Transverse colon (tissue), 4 donors: ENCODE data around the gene PCDH7. TPM values are rescaled to one million over a fixed set of nuclear protein-coding genes. Genes with fewer than 3 reads are reported as not detected.

ENCODE experiments used
- DNase-seq: peaks from one replicate; pipeline ENCODE4 v3.0.0-alpha.2; 2019
- H3K27ac ChIP-seq, 4 donors: fragments of 200-600 bp; sonication (generic); 2 replicates each; pipeline ENCODE4 v1.5.1; 2016 to 2018; ENCODE audit warnings: inconsistent platforms in 4 of 4
- H3K27me3 ChIP-seq: fragments of 200-600 bp; sonication (generic); 2 replicates; pipeline ENCODE4 v1.5.1; 2017; ENCODE audit warnings: inconsistent platforms
- H3K36me3 ChIP-seq, 4 donors: fragments of 200-600 bp; sonication (generic); 2 replicates each; pipeline ENCODE4 v1.5.1; 2017 to 2019; ENCODE audit warnings: inconsistent platforms in 4 of 4
- H3K4me1 ChIP-seq, 4 donors: fragments of 200-600 bp; sonication (generic); 2 replicates each; pipeline ENCODE4 v1.5.1; 2017 to 2020; ENCODE audit warnings: inconsistent platforms in 4 of 4
- H3K4me3 ChIP-seq, 4 donors: fragments of 200-600 bp; sonication (generic); 1 replicate in 1 of 4; 2 replicates in 3 of 4; pipeline versions ENCODE4 v1.5.1 to v1.6.1; 2017 to 2019; ENCODE audit warnings: inconsistent platforms in 4 of 4
- H3K9me3 ChIP-seq, 2 donors: fragments of 200-600 bp; sonication (generic); 2 replicates each; pipeline ENCODE4 v1.5.1; 2017 to 2019; ENCODE audit warnings: inconsistent platforms in 2 of 2
- EP300 ChIP-seq: sonication (generic); formaldehyde crosslinking; IDR thresholded peaks from one replicate; pipeline ENCODE4 v1.6.1; 2017; ENCODE audit warnings: antibody characterized with exemption, low read depth
- POLR2A ChIP-seq: fragments of 450-650 bp; IDR thresholded peaks from one replicate; pipeline ENCODE4 v1.6.1; 2016; ENCODE audit warnings: antibody characterized with exemption, mild to moderate bottlenecking, moderate library complexity
- POLR2AphosphoS5 ChIP-seq, 3 donors: sonication (generic); formaldehyde crosslinking; IDR thresholded peaks; one replicate each; pipeline ENCODE4 v1.6.1; 2016; ENCODE audit warnings: antibody characterized with exemption in 3 of 3
- WGBS, 2 donors: methylation state at CpG; one replicate each; pipeline ENCODE4 v1.1.5; 2018; ENCODE audit warnings: low coverage in 1 of 2; 5-methylcytosine and 5-hydroxymethylcytosine counted together
- in situ Hi-C, 4 donors: fragments of 200-750 bp; cut with MboI; loops; one replicate each; pipeline versions ENCODE4 v1.15.0 to v1.15.1; 2017; ENCODE audit warnings: low sequenced_read_pairs in 3 of 4, low pct_ligation_motif_present in 1 of 4, low pct_unique_long_range_greater_than_20kb in 1 of 4
- intact Hi-C: fragments of 100-400 bp; cut with DNase I; formaldehyde crosslinking; loops from one replicate; pipeline ENCODE4 v1.15.1; 2023; ENCODE audit warnings: low total_unique reads
- total RNA-seq, 4 donors: library from RNA; depleted of rRNA; stranded (reverse); fragments of >200 nt; gene quantifications; one replicate each; pipeline ENCODE4 v1.1.0, GENCODE V29; 2016
- TF ChIP-seq, protein P1 (sequence below), 5 experiments: fragments of 200-600 bp in 3 of 5; fragments of 450-650 bp in 2 of 5; sonication (generic) in 3 of 5; IDR thresholded peaks; 1 replicate in 2 of 5; 2 replicates in 3 of 5; pipeline ENCODE4 v1.5.1; 2016 to 2017; ENCODE audit warnings: antibody characterized with exemption in 5 of 5, inconsistent platforms in 3 of 5, mild to moderate bottlenecking in 2 of 5, moderate library complexity in 1 of 5

The PCDH7 gene
- total RNA-seq, 4 donors from 2014 or later = 21.0 to 114 (median 26.1) TPM

DNA sequence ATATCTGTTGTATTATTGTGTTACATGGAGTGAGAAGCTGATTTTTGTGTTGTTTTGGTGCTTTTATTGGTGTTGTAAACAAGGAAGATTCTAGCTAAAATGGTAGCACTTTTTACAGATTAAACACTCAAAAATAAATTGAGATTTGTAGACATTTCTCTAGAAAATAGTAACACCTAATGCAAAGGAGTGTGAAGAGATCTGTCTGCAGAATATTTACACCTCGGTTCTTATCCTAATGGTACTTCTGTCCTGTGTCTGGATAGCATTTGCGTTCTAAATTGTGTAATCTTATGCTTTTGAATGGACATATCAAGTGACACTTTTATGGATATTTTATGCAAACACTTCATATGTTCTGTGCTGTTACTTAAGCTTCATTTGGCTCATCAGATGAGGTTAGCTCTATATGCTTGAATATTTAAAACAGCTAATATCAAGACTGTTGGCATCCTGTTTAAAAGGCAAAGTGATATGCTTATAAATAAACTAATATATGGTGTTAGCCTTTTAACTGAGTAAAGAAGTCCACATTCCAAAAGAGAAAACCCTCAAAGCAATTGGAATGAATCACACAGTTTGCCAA lies 6.0 kb downstream of the PCDH7 start:
- H3K27me3 ChIP-seq = peaks cover 31% of the 10 kb centered on the region
- no peaks in the 10 kb centered on the region for H3K9me3 ChIP-seq
- peaks cover 0 to 13% (median 2%) of the 10 kb centered on the region in 4 donors for H3K4me1 ChIP-seq
- no peak for DNase-seq
- H3K27ac ChIP-seq = no peak overlapping the region
- peak overlapping the region in 2 of 4 donors; percentile 0 to 14 for H3K4me3 ChIP-seq
- intact Hi-C loops = loop anchor here (10.0 kb wide), 1 partner anchor 149 kb away; no protein-coding TSS in a partner anchor
- in situ Hi-C loops = no loop called here
- TF ChIP-seq, protein P1, sequence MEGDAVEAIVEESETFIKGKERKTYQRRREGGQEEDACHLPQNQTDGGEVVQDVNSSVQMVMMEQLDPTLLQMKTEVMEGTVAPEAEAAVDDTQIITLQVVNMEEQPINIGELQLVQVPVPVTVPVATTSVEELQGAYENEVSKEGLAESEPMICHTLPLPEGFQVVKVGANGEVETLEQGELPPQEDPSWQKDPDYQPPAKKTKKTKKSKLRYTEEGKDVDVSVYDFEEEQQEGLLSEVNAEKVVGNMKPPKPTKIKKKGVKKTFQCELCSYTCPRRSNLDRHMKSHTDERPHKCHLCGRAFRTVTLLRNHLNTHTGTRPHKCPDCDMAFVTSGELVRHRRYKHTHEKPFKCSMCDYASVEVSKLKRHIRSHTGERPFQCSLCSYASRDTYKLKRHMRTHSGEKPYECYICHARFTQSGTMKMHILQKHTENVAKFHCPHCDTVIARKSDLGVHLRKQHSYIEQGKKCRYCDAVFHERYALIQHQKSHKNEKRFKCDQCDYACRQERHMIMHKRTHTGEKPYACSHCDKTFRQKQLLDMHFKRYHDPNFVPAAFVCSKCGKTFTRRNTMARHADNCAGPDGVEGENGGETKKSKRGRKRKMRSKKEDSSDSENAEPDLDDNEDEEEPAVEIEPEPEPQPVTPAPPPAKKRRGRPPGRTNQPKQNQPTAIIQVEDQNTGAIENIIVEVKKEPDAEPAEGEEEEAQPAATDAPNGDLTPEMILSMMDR (IDR thresholded peaks at IDR 0.05) = no peak
- TF ChIP-seq EP300 (no peak), POLR2AphosphoS5 (IDR thresholded peaks at IDR 0.05) (no peak), POLR2A (no peak)
- WGBS, 2 donors = 49 to 56% methylated on average over 2 of the region's 2 CpGs
- no peaks in the 10 kb centered on the region for H3K36me3 ChIP-seq

- intact Hi-C loops (loop anchor here (10.0 kb wide), 1 partner anchor 147 kb away; no protein-coding TSS in a partner anchor), in situ Hi-C loops (no loop called here)
- no peaks in the 10 kb centered on the region for H3K9me3 ChIP-seq
- H3K4me1 ChIP-seq = peaks cover 0 to 3% (median 0%) of the 10 kb centered on the region in 4 donors
- no peak overlapping the region for H3K4me3 ChIP-seq
- no peak for TF ChIP-seq POLR2A
- TF ChIP-seq, protein P1 (IDR thresholded peaks at IDR 0.05) = no peak
- TF ChIP-seq EP300 = no peak
- TF ChIP-seq POLR2AphosphoS5 (IDR thresholded peaks at IDR 0.05) = no peak
- 69 to 77% methylated on average over 2 of the region's 2 CpGs for WGBS, 2 donors
- H3K27me3 ChIP-seq = peaks cover 20% of the 10 kb centered on the region
- H3K36me3 ChIP-seq = no peaks in the 10 kb centered on the region
- H3K27ac ChIP-seq = no peak overlapping the region
- DNase-seq = no peak
Observed at GRCh38 chr4:30727409-30727808, 7.2 kb downstream of the PCDH7 start.

- in situ Hi-C loops (no loop called here), intact Hi-C loops (loop anchor here (10.0 kb wide), 1 partner anchor 146 kb away; no protein-coding TSS in a partner anchor)
- Histone ChIP-seq H3K27ac (no peak overlapping the region), H3K9me3 (no peaks in the 10 kb centered on the region), H3K4me1 (no peaks in the 10 kb centered on the region), H3K27me3 (peaks cover 11% of the 10 kb centered on the region), H3K4me3 (no peak overlapping the region), H3K36me3 (no peaks in the 10 kb centered on the region)
- WGBS, 2 donors = 77 to 90% methylated on average over 2 of the region's 2 CpGs
- TF ChIP-seq, protein P1 (IDR thresholded peaks at IDR 0.05) = no peak
- TF ChIP-seq POLR2A = no peak
- TF ChIP-seq POLR2AphosphoS5 (IDR thresholded peaks at IDR 0.05) = no peak
- TF ChIP-seq EP300 = no peak
- DNase-seq = no peak
Observed at GRCh38 chr4:30728311-30728710, 8.1 kb downstream of the PCDH7 start.

DNA sequence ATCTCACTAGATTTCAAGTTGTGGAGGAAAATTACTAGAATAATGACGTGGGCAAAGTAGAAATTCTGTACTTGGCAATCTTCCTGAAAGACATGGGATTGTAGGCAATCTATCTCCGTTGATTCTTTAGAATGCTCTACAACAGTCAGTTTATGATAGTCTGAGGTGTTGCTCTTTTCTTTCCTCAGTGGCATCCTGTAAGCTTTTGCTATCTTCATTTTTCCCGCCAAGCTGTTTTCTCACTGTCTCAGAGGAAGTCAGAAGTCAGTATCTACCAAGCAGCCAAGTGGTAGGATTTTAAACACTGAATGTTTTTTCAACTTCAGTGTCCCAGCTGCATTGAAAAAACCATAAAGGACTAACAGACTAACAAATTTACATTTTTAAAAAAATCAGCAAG lies 23.7 kb downstream of the PCDH7 start:
- no peak for DNase-seq
- WGBS, 2 donors = 17 to 41% methylated on average over 3 of the region's 3 CpGs
- H3K36me3 ChIP-seq = no peaks in the 10 kb centered on the region
- intact Hi-C loops (no loop called here), in situ Hi-C loops (no loop called here)
- no peak for TF ChIP-seq POLR2AphosphoS5 (IDR thresholded peaks at IDR 0.05)
- TF ChIP-seq, protein P1 (IDR thresholded peaks at IDR 0.05) = no peak
- TF ChIP-seq EP300 = no peak
- TF ChIP-seq POLR2A = no peak
- H3K27me3 ChIP-seq = no peaks in the 10 kb centered on the region
- H3K9me3 ChIP-seq = no peaks in the 10 kb centered on the region
- peak overlapping the region in 1 of 4 donors; percentile 7 for H3K27ac ChIP-seq
- no peak overlapping the region for H3K4me3 ChIP-seq
- no peaks in the 10 kb centered on the region for H3K4me1 ChIP-seq
